HepG2 (cell line): Measurements from ENCODE around the gene MVB12A. TPM values are rescaled to one million over a fixed set of nuclear protein-coding genes. Genes with fewer than 3 reads are reported as not detected.

Experiments
- ATAC-seq: fragments of 200-7000 bp; cut with Tn5 transposase; 3 replicates; pipeline ENCODE4 v1.9.1; 2020; ENCODE audit warnings: mild to moderate bottlenecking, moderate library complexity
- BruUV-seq: library from RNA; stranded (reverse); fragments of 400-500 nt; replicated peaks from 2 replicates; lab custom pipeline; 2021; lab: Mats Ljungman, UMichigan
- CTCF ChIA-PET: fragments of 300-600 bp; formaldehyde crosslinking; extraction: SDS; loops from one replicate; lab custom pipeline; 2021; ENCODE audit warnings: low total read pairs, inconsistent platforms, low intra/inter-chr PET ratio; lab: Yijun Ruan, JAX
- POLR2A ChIA-PET: fragments of 350-600 bp; sonication (Branson Sonifier 250); formaldehyde crosslinking; loops from one replicate; lab custom pipeline; 2020; ENCODE audit warnings: antibody characterized with exemption, inconsistent platforms; lab: Yijun Ruan, JAX
- DNase-seq: peaks from one replicate; pipeline ENCODE4 v3.0.0-alpha.2; 2015; ENCODE audit warnings: low spot score
- FAIRE-seq: peaks from 3 replicates; lab custom pipeline; 2011; peaks lifted over from hg19 to GRCh38; lab: Jason Lieb, UNC
- H2AFZ ChIP-seq: one replicate; pipeline ENCODE4 v1.6.1; 2011; ENCODE audit warnings: low read length, inconsistent platforms
- H3K27ac ChIP-seq: fragments of 300-600 bp; 3 replicates; pipeline ENCODE4 v1.8.0; 2011; ENCODE audit warnings: mixed run types, mild to moderate bottlenecking, mixed read lengths, low read length, inconsistent platforms; ENCODE audit not compliant: insufficient read depth; ENCODE audit errors: extremely low read length
- H3K27me3 ChIP-seq, 2 experiments: fragments of 200-600 bp in 1 of 2; 2 replicates in 1 of 2; 3 replicates in 1 of 2; pipeline versions ENCODE4 v1.6.0 to v1.8.0; 2011; ENCODE audit warnings: low read length in 2 of 2, mild to moderate bottlenecking in 2 of 2, moderate library complexity in 2 of 2, inconsistent platforms in 1 of 2; ENCODE audit not compliant: insufficient read depth in 2 of 2, control insufficient read depth in 1 of 2
- H3K36me3 ChIP-seq, 2 experiments: fragments of 200-600 bp in 1 of 2; replicated peaks in 1 of 2; 2 replicates in 1 of 2; 3 replicates in 1 of 2; pipeline versions ENCODE4 v1.5.1 to v1.8.0; 2011; ENCODE audit warnings: low read length in 2 of 2, inconsistent platforms in 1 of 2; ENCODE audit not compliant: insufficient read depth in 2 of 2, control insufficient read depth in 1 of 2
- H3K4me1 ChIP-seq: 2 replicates; pipeline ENCODE4 v1.5.1; 2012; ENCODE audit warnings: low read length, inconsistent platforms; ENCODE audit not compliant: insufficient read depth
- H3K4me2 ChIP-seq: 2 replicates; pipeline ENCODE4 v1.6.0; 2011; ENCODE audit warnings: low read depth, low read length, inconsistent platforms
- H3K4me3 ChIP-seq, 3 experiments: fragments of 200-600 bp in 1 of 3; sonication (generic), shearing (Covaris generic) in 1 of 3; replicated peaks in 1 of 3; 2 replicates each; pipeline ENCODE4 v1.5.1; 2011 to 2016; ENCODE audit warnings: low read length in 3 of 3, inconsistent platforms in 2 of 3, low read depth in 2 of 3, mild to moderate bottlenecking in 2 of 3, control low read depth in 1 of 3, mixed read lengths in 1 of 3; ENCODE audit not compliant: insufficient read depth in 1 of 3
- H3K79me2 ChIP-seq: one replicate; pipeline ENCODE4 v1.6.1; 2011; ENCODE audit warnings: low read length, inconsistent platforms; ENCODE audit not compliant: insufficient read depth
- H3K9ac ChIP-seq: 2 replicates; pipeline ENCODE4 v1.6.0; 2011; ENCODE audit warnings: mild to moderate bottlenecking, low read depth, low read length, inconsistent platforms; ENCODE audit not compliant: insufficient read depth
- H3K9me3 ChIP-seq: 2 replicates; pipeline ENCODE4 v1.5.1; 2012; ENCODE audit warnings: mild to moderate bottlenecking, low read length
- H4K20me1 ChIP-seq: 2 replicates; pipeline ENCODE4 v1.6.0; 2011; ENCODE audit warnings: inconsistent platforms, mild to moderate bottlenecking, low read length, moderate library complexity; ENCODE audit not compliant: insufficient read depth
- PAF1 ChIP-seq: IDR thresholded peaks from 2 replicates; pipeline ENCODE4 v1.6.1; 2016; ENCODE audit warnings: missing genetic modification reagents, missing compliant biosample characterization
- POGZ ChIP-seq: sonication (generic); formaldehyde crosslinking; IDR thresholded peaks from 2 replicates; pipeline ENCODE4 v1.4.0; 2020; ENCODE audit warnings: mild to moderate bottlenecking, missing genetic modification reagents
- SMARCC2 ChIP-seq: fragments of 450-650 bp; IDR thresholded peaks from 2 replicates; pipeline ENCODE4 v1.6.1; 2017; ENCODE audit warnings: antibody characterized with exemption, mild to moderate bottlenecking
- SRF ChIP-seq: IDR thresholded peaks from 2 replicates; pipeline ENCODE4 v1.6.1; 2011; ENCODE audit warnings: mild to moderate bottlenecking, low read depth, low read length, moderate library complexity
- TARDBP ChIP-seq: sonication (generic); formaldehyde crosslinking; IDR thresholded peaks from 2 replicates; pipeline ENCODE4 v1.8.0; 2022; ENCODE audit warnings: mild to moderate bottlenecking, missing genetic modification reagents
- ZBTB14 ChIP-seq: sonication (generic); formaldehyde crosslinking; IDR thresholded peaks from 2 replicates; pipeline ENCODE4 v1.4.0; 2020; ENCODE audit warnings: missing genetic modification reagents
- ZNF30 ChIP-seq: sonication (generic); formaldehyde crosslinking; IDR thresholded peaks from 2 replicates; pipeline ENCODE4 v1.5.0; 2020; ENCODE audit warnings: mild to moderate bottlenecking, missing genetic modification reagents
- WGBS: methylation state at CpG from one replicate; pipeline ENCODE4 v1.1.6; 2017; ENCODE audit warnings: low lambda C conversion rate; 5-methylcytosine and 5-hydroxymethylcytosine counted together
- in situ Hi-C: cut with HindIII; loops from 2 replicates; pipeline ENCODE4 v1.10.0; 2017; ENCODE audit warnings: low pct_unique_long_range_greater_than_20kb; ENCODE audit not compliant: extremely low pct_ligation_motif_present
- intact Hi-C: fragments of 100-400 bp; cut with micrococcal nuclease; formaldehyde crosslinking; loops from one replicate; pipeline ENCODE4 v1.10.0; 2022; ENCODE audit not compliant: unreplicated experiment
- polyA plus RNA-seq, 8 experiments: library from polyadenylated mRNA; depleted of rRNA in 3 of 8; stranded (reverse) in 7 of 8; unstranded in 1 of 8; fragments of >200 nt; fragmentation: Illumina TruSeq in 4 of 8; extraction: Trizol in 4 of 8; gene quantifications; 2 replicates each; pipeline versions ENCODE4 v1.2.1 to v1.2.3, GENCODE V29; 2011 to 2016; ENCODE audit warnings: low read depth in 4 of 8, missing spikeins in 1 of 8, mixed read lengths in 1 of 8; ENCODE audit not compliant: insufficient read depth in 1 of 8
- total RNA-seq, 5 experiments: library from RNA; depleted of rRNA; stranded (reverse); fragments of >200 nt; fragmentation: Illumina TruSeq; extraction: Trizol; gene quantifications; 2 replicates each; pipeline ENCODE4 v1.2.3, GENCODE V29; 2016; ENCODE audit warnings: low read depth in 1 of 5

Gene MVB12A
- total and polyA plus RNA-seq, 2 of the 13 experiments (the other 11 are each of a cell fraction or from before 2014, with no cell fraction given) = 35.7 to 36.1 TPM

- no peak overlapping the region for H2AFZ ChIP-seq
- no peak for TF ChIP-seq TARDBP (CRISPR knock-in tag)
- DNase-seq (no peak), FAIRE-seq (no peak), ATAC-seq (no peak; the same call in 2 of the 3 replicates)
- in situ Hi-C loops = loop anchor here (10.0 kb wide), 1 partner anchor 120 kb away; no protein-coding TSS in a partner anchor
- BruUV-seq = no TSS peak
- no peaks in the 10 kb centered on the region for H4K20me1 ChIP-seq
- CTCF ChIA-PET = interaction anchor here (2.5 kb wide), 1 partner anchor 12 kb away, joined by 18 read pairs; no protein-coding TSS in a partner anchor
- no peaks in the 10 kb centered on the region for H3K4me1 ChIP-seq
- POLR2A ChIA-PET = no interaction called here
- no peak overlapping the region for H3K4me3 ChIP-seq
- no peaks in the 10 kb centered on the region for H3K9me3 ChIP-seq
- no peak overlapping the region for H3K4me2 ChIP-seq
- H3K36me3 ChIP-seq = no peaks in the 10 kb centered on the region
- H3K27ac ChIP-seq = no peak overlapping the region
- 29% methylated on average over 13 of the region's 13 CpGs for WGBS
- H3K27me3 ChIP-seq = peaks cover 4 to 19% of the 10 kb centered on the region in 2 experiments; a peak in 4 of 5 replicates
- no peaks in the 10 kb centered on the region for H3K79me2 ChIP-seq
- H3K9ac ChIP-seq = no peak overlapping the region
- intact Hi-C loops = no loop called here
Observed at GRCh38 chr19:17454576-17455071, 34.8 kb downstream of the MVB12A start.

- FAIRE-seq = no peak
- BruUV-seq = no TSS peak
- in situ Hi-C loops = loop anchor here (10.0 kb wide), 1 partner anchor 119 kb away; no protein-coding TSS in a partner anchor
Observed at GRCh38 chr19:17455308-17456123, 35.7 kb downstream of the MVB12A start.

More at GRCh38 chr19:17455308-17456123, 35.7 kb downstream of the MVB12A start:
- H3K79me2 ChIP-seq = no peaks in the 10 kb centered on the region
- no peak overlapping the region for H3K9ac ChIP-seq
- CTCF ChIA-PET = no interaction called here
- H4K20me1 ChIP-seq = no peaks in the 10 kb centered on the region
- H3K27me3 ChIP-seq = peaks cover 4 to 23% of the 10 kb centered on the region in 2 experiments; a peak in 4 of 5 replicates
- TF ChIP-seq ZNF30 (no peak), SRF (no peak), PAF1 (no peak), POGZ (CRISPR knock-in tag) (no peak), SMARCC2 (no peak), ZBTB14 (no peak)
- 25% methylated on average over 8 of the region's 58 CpGs for WGBS
- H2AFZ ChIP-seq = no peak overlapping the region
- no peak overlapping the region for H3K4me2 ChIP-seq
- ATAC-seq (peak; percentile 27; the same call in 2 of the 3 replicates), DNase-seq (no peak)
- no peak overlapping the region for H3K27ac ChIP-seq
- H3K4me3 ChIP-seq = no peak overlapping the region
- H3K36me3 ChIP-seq = no peaks in the 10 kb centered on the region
- no peaks in the 10 kb centered on the region for H3K9me3 ChIP-seq
- POLR2A ChIA-PET = no interaction called here
- intact Hi-C loops = no loop called here
- no peaks in the 10 kb centered on the region for H3K4me1 ChIP-seq
